AG04450 (cell line): ENCODE results near the gene TEX35. TPM values are rescaled to one million over a fixed set of nuclear protein-coding genes. Genes with fewer than 3 reads are reported as not detected.
"Not testable (repeated sequence)": the region's sequence is repeated elsewhere in the genome, so short reads cannot be mapped to it uniquely, and the experiment has no call there.

ENCODE experiments used
- CTCF ChIA-PET: fragments of 300-600, 350-600 bp; formaldehyde crosslinking; extraction: SDS; loops from one replicate; lab custom pipeline; 2022; ENCODE audit warnings: antibody characterized with exemption, inconsistent platforms; lab: Charles Lee
- POLR2A ChIA-PET: fragments of 350-600 bp; formaldehyde crosslinking; extraction: SDS; loops from one replicate; lab custom pipeline; 2021; ENCODE audit warnings: antibody characterized with exemption, inconsistent platforms; lab: Yijun Ruan, JAX
- DNase-seq: peaks from one replicate; pipeline ENCODE4 v3.0.0-alpha.2; 2011; ENCODE audit warnings: low read depth, low spot score
- H3K27ac ChIP-seq: one replicate; pipeline ENCODE4 v1.5.1; 2012; ENCODE audit warnings: low read depth, low read length, control low read depth
- H3K27me3 ChIP-seq: one replicate; pipeline ENCODE4 v1.6.0; 2012; ENCODE audit warnings: low read length; ENCODE audit not compliant: control insufficient read depth, insufficient read depth
- H3K4me3 ChIP-seq: 2 replicates; pipeline ENCODE4 v1.5.1; 2011; ENCODE audit warnings: mild to moderate bottlenecking, low read depth, low read length, control low read depth
- H3K9me3 ChIP-seq: 2 replicates; pipeline ENCODE4 v1.5.1; 2012; ENCODE audit warnings: low read length; ENCODE audit not compliant: control insufficient read depth, insufficient read depth
- polyA plus RNA-seq: library from polyadenylated mRNA; depleted of rRNA; stranded (reverse); fragments of >200 nt; gene quantifications from 2 replicates; pipeline ENCODE4 v1.2.3, GENCODE V29; 2011
- TF ChIP-seq, protein P1 (sequence below): IDR thresholded peaks from 2 replicates; pipeline ENCODE4 v1.5.1; 2011; ENCODE audit warnings: low read depth, low read length, control low read depth, inconsistent platforms

The TEX35 gene
- polyA plus RNA-seq, 1 experiment = not detected

DNA sequence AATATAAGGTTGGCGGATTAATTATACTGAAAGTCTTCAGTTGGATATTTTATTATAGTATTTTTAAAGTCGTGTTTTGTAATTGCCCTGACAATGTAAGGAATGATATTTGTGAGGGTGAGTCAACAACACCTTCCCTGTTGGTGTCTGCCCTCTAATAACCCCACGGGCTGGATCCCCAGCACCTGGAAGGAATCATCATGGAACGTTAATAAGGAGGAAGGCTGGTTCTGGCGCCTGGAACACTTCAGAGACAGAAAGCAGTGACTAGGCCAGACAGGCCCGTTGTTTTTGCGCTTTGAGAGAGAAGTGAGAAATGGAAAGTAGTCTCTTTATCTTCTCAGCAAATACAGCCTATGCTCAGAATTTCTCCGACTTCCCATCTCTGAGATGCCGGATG is 31.6 kb downstream of the TEX35 start:
- no peaks in the 10 kb centered on the region for H3K27me3 ChIP-seq
- no peak for DNase-seq
- POLR2A ChIA-PET = no interaction called here
- no peaks in the 10 kb centered on the region; the same call in 1 of the 2 replicates for H3K9me3 ChIP-seq
- TF ChIP-seq, protein P1, sequence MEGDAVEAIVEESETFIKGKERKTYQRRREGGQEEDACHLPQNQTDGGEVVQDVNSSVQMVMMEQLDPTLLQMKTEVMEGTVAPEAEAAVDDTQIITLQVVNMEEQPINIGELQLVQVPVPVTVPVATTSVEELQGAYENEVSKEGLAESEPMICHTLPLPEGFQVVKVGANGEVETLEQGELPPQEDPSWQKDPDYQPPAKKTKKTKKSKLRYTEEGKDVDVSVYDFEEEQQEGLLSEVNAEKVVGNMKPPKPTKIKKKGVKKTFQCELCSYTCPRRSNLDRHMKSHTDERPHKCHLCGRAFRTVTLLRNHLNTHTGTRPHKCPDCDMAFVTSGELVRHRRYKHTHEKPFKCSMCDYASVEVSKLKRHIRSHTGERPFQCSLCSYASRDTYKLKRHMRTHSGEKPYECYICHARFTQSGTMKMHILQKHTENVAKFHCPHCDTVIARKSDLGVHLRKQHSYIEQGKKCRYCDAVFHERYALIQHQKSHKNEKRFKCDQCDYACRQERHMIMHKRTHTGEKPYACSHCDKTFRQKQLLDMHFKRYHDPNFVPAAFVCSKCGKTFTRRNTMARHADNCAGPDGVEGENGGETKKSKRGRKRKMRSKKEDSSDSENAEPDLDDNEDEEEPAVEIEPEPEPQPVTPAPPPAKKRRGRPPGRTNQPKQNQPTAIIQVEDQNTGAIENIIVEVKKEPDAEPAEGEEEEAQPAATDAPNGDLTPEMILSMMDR = no peak
- no peak overlapping the region for H3K4me3 ChIP-seq
- CTCF ChIA-PET = interaction anchor here (8.9 kb wide), 1 partner anchor 459 kb away, joined by 176 read pairs; no protein-coding TSS in a partner anchor
- no peak overlapping the region for H3K27ac ChIP-seq

DNA sequence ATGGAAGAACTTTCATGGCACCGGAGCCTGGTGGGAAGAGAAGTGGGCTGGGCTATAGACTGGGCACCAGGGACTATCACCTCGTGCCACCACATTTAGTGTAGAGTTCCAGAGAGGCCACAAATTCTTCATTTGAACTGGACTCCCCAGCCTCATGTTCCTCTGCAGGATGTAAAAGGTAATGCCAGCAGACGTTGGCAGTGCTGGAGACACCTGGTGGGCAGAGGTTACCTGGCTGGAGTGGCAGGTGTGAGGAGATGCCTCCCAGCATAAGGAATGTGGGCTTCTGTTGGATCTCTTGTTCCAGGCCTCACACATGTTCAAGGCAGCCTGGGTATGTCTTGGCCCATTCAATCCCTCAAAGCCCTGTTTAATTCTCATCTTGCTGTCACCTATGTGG is 35.2 kb downstream of the TEX35 start:
- no peak overlapping the region for H3K4me3 ChIP-seq
- DNase-seq = no peak
- no peak overlapping the region for H3K27ac ChIP-seq
- ChIA-PET POLR2A (no interaction called here), CTCF (no interaction called here)
- no peaks in the 10 kb centered on the region for H3K27me3 ChIP-seq
- H3K9me3 ChIP-seq = peaks cover 4% of the 10 kb centered on the region
- TF ChIP-seq, protein P1 = no peak

DNA sequence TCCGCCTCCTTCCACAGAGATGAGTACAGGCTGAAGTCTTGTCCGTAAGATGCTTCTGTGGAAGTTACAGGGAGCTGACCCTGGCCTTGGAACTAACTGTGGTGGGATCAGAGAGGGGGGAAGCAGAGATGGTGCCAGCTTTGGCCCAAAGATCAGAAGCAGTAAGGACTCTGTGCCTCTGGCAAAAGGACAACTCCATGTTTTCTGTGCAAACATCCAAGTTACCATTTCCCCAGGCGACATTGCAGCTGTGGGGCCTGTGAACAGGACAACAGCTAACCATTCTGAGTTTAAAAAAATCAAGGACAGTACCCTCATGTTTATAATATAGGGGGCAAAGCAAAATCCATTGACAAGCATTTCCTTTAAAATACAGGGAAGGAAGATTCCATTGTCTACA is 38.4 kb downstream of the TEX35 start:
- ChIA-PET POLR2A (no interaction called here), CTCF (interaction anchor here (1.0 kb wide), 1 partner anchor 8 kb away, joined by 4 read pairs; no protein-coding TSS in a partner anchor)
- no peak for DNase-seq
- Histone ChIP-seq H3K27ac (no peak overlapping the region), H3K4me3 (no peak overlapping the region), H3K9me3 (peaks cover 10% of the 10 kb centered on the region), H3K27me3 (no peaks in the 10 kb centered on the region)
- TF ChIP-seq, protein P1 = no peak

DNA sequence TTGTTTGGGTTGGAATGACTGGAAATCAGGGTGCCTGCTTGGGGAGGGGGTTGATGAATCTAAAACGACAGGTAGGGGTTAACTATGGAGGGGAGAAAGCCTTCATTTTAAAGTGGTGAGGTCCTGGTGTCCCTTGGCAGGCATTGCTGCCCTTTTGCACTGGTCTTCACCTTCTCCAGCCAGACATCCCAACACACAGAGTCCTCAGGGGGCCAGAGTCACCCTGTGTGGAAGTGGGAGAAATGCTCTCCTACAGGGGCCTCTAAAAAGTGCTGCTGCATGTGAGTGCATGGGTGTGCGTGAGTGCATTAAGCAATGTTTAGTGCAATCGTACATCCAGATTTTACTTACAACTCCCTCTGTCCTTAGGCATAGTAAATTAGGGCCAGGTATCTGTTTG is 39.0 kb downstream of the TEX35 start:
- ChIA-PET POLR2A (no interaction called here), CTCF (interaction anchor here (1.0 kb wide), 1 partner anchor 9 kb away, joined by 4 read pairs; no protein-coding TSS in a partner anchor)
- H3K27me3 ChIP-seq = no peaks in the 10 kb centered on the region
- no peak overlapping the region for H3K27ac ChIP-seq
- H3K4me3 ChIP-seq = no peak overlapping the region
- H3K9me3 ChIP-seq = peaks cover 10% of the 10 kb centered on the region
- TF ChIP-seq, protein P1 = no peak
- DNase-seq = no peak

DNA sequence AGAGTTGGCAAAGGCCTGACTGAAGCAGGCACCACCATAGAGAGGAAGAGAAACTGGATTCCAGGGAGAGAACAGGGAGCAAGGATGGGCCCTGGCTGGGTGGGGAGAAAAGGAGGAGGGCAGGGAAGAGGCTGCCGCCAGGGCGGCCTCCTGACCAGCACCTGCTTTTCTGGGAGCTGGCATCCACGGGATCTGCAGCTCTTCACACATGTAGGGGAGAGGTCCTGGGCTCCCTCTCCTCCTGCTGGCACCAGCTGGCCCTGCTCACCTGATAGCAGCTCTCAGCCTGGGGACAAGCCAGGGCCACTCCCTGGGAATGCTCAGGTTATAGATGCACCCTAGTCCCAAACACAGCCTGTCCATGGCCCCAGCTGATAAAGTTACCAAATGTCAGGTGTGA is 39.9 kb downstream of the TEX35 start:
- POLR2A ChIA-PET = no interaction called here
- Histone ChIP-seq H3K27me3 (no peaks in the 10 kb centered on the region), H3K4me3 (no peak overlapping the region), H3K27ac (no peak overlapping the region), H3K9me3 (peaks cover 10% of the 10 kb centered on the region)
- TF ChIP-seq, protein P1 = no peak
- CTCF ChIA-PET = no interaction called here
- no peak for DNase-seq

DNA sequence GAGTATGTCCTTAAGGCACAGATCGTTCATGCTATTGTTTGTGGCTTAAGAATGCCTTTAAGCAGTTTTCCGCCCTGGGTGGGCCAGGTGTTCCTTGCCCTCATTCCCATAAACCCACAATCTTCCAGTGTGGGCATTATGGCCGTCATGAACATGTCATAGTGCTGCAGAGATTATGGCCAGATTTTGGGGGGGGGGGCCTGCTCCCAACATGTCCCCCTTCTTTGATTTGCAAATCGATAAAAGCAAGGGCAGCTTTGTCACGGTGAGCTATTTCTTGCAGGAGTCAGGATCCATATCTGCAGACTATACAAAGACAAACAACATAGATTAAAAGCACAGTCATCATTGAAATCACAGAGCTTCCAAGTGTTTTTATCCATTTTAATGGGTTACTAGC is 41.4 kb downstream of the TEX35 start:
- H3K4me3 ChIP-seq, H3K9me3 ChIP-seq, CTCF ChIA-PET, H3K27ac ChIP-seq, H3K27me3 ChIP-seq, DNase-seq, POLR2A ChIA-PET: not testable (repeated sequence)

DNA sequence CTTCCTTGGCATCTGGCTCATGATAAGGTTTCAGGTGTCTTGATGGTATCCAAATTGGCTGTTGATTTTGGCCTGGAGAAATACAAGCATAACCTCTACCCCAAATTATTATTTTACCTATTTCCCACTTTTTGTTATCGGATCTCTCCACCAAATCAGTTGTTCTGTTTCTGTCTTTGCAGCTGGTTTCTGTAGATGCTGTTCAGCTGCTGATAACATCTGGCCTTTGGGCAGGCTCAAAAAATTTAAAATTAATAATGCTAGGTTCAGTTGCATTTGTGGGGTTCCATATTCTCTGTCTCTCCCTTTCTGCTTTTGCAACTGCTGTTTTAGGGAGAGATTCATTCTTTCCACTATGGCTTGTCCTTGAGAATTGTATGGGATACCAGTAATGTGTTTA is 42.7 kb downstream of the TEX35 start:
- H3K27me3 ChIP-seq, H3K27ac ChIP-seq, H3K4me3 ChIP-seq, DNase-seq, H3K9me3 ChIP-seq, CTCF ChIA-PET: not testable (repeated sequence)
- POLR2A ChIA-PET = interaction anchor here (0.6 kb wide), 1 partner anchor 171 kb away, joined by 6 read pairs; no protein-coding TSS in a partner anchor

DNA sequence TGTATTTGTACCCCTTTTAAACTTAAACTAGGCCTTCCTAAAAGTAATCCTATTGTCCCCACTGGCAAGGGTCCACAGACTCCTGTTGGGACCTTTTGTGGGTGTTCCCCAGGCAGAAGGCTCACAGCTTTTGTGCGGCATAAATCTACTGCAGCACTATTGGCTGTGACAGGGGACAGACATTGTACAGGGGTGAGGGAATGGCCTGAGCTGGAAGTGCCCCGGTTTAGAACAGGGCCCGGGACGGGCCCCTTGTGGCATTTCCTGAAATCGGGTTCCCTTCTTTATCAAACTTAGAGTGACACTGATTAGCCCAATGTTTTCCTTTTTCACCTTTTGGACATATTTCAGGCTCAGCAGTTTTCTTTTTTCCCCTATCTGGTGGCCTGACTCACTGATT is 45.9 kb downstream of the TEX35 start:
- CTCF ChIA-PET, H3K27me3 ChIP-seq, H3K9me3 ChIP-seq, H3K27ac ChIP-seq, POLR2A ChIA-PET, H3K4me3 ChIP-seq, DNase-seq: not testable (repeated sequence)
